OCI-LY3 (cell line): Measurements from ENCODE around the gene KRT15.

Source experiments
- CTCF ChIP-seq: fragments of 200-600, 300-600 bp; sonication (generic); IDR thresholded peaks from 2 replicates; pipeline ENCODE4 v1.5.1; 2014; ENCODE audit warnings: antibody characterized with exemption, low read length, low read depth
- EZH2phosphoT487 ChIP-seq: fragments of 200-600 bp; shearing (Covaris generic); IDR thresholded peaks from 2 replicates; pipeline ENCODE4 v1.6.1; 2018; ENCODE audit warnings: antibody characterized with exemption, mixed run types, low read depth

- TF ChIP-seq CTCF (no peak), EZH2phosphoT487 (no peak)
Observed at GRCh38 chr17:41498276-41498675, 20.4 kb downstream of the KRT15 start.
